GM21423 (cell line): ENCODE measurements around the gene PIP.
"Not testable (repeated sequence)": the region's sequence is repeated elsewhere in the genome, so short reads cannot be mapped to it uniquely, and the experiment has no call there.

Experiments used
- ATAC-seq: cut with Tn5 transposase; IDR thresholded peaks from one replicate; pipeline ENCODE4 v1.9.1; 2021; ENCODE audit warnings: mild to moderate bottlenecking, moderate library complexity; ENCODE audit not compliant: unreplicated experiment

The PIP gene

GRCh38 chr7:143176128-143176527 is 44.3 kb downstream of the PIP start:
- ATAC-seq = no peak

- ATAC-seq = no peak
Observed at GRCh38 chr7:143177374-143178119, 45.7 kb downstream of the PIP start.

GRCh38 chr7:143180771-143181170 is 48.9 kb downstream of the PIP start:
- ATAC-seq = not testable (repeated sequence)

GRCh38 chr7:143181349-143181748 is 49.5 kb downstream of the PIP start:
- no peak for ATAC-seq

- no peak for ATAC-seq
Observed at GRCh38 chr7:143183024-143183423, 51.1 kb downstream of the PIP start, which contains the start of gene TAS2R39. Gene TAS2R39, plus strand, starts transcription at chr7:143183419. Its CDS starts 0 bp downstream, at chr7:143183419.

GRCh38 chr7:143185551-143185950 is 53.7 kb downstream of the PIP start:
- ATAC-seq = no peak

- ATAC-seq = no peak
Observed at GRCh38 chr7:143188994-143189393, 57.1 kb downstream of the PIP start.
